Caco-2 (cell line): ENCODE measurements around the gene DLX5. TPM values are rescaled to one million over a fixed set of nuclear protein-coding genes. Genes with fewer than 3 reads are reported as not detected.

Source experiments
- BruUV-seq: library from RNA; stranded (reverse); fragments of 400-500 nt; replicated peaks from 2 replicates; lab custom pipeline; 2021; lab: Mats Ljungman, UMichigan
- CTCF ChIA-PET: fragments of 300-600 bp; sonication (Branson Sonifier 250); formaldehyde crosslinking; loops from one replicate; lab custom pipeline; 2022; ENCODE audit warnings: antibody characterized with exemption; lab: Charles Lee
- POLR2A ChIA-PET: fragments of 300-600 bp; sonication (Branson Sonifier 250); formaldehyde crosslinking; loops from one replicate; lab custom pipeline; 2022; ENCODE audit warnings: antibody characterized with exemption; lab: Charles Lee
- DNase-seq, 2 experiments: peaks; one replicate each; pipeline versions ENCODE4 v3.0.0 to v3.0.0-alpha.2; 2020 to 2022
- H3K27me3 ChIP-seq: replicated peaks from 2 replicates; pipeline ENCODE4 v1.6.0; 2011; ENCODE audit warnings: low read length; ENCODE audit not compliant: control insufficient read depth, insufficient read depth
- H3K36me3 ChIP-seq: 2 replicates; pipeline ENCODE4 v1.5.1; 2011; ENCODE audit warnings: low read length; ENCODE audit not compliant: control insufficient read depth, insufficient read depth
- H3K4me1 ChIP-seq: fragments of 250-450 bp; sonication (Bioruptor Pico); 2 replicates; pipeline ENCODE4 v1.5.1; 2020; ENCODE audit warnings: mild to moderate bottlenecking
- H3K4me3 ChIP-seq: 2 replicates; pipeline ENCODE4 v1.5.1; 2011; ENCODE audit warnings: low read depth, mild to moderate bottlenecking, control low read depth, low read length
- H3K9me3 ChIP-seq: fragments of 250-450 bp; sonication (Bioruptor Pico); 2 replicates; pipeline ENCODE4 v1.5.1; 2020; ENCODE audit warnings: mild to moderate bottlenecking, moderate library complexity
- H3K27ac Mint-ChIP-seq: one replicate; pipeline ENCODE4 v1.8.0; 2022; ENCODE audit warnings: mixed read lengths; ENCODE audit not compliant: unreplicated experiment
- H3K27me3 Mint-ChIP-seq: one replicate; pipeline ENCODE4 v1.8.0; 2022; ENCODE audit warnings: mixed read lengths; ENCODE audit not compliant: insufficient read depth, unreplicated experiment
- H3K36me3 Mint-ChIP-seq: one replicate; pipeline ENCODE4 v1.8.0; 2022; ENCODE audit warnings: mild to moderate bottlenecking, mixed read lengths; ENCODE audit not compliant: insufficient read depth, unreplicated experiment
- H3K4me1 Mint-ChIP-seq: one replicate; pipeline ENCODE4 v1.8.0; 2022; ENCODE audit warnings: low read depth, mixed read lengths; ENCODE audit not compliant: unreplicated experiment
- H3K4me3 Mint-ChIP-seq: one replicate; pipeline ENCODE4 v1.8.0; 2022; ENCODE audit warnings: mild to moderate bottlenecking, moderate library complexity, mixed read lengths; ENCODE audit not compliant: unreplicated experiment
- H3K9me3 Mint-ChIP-seq: one replicate; pipeline ENCODE4 v1.8.0; 2022; ENCODE audit warnings: mixed read lengths; ENCODE audit not compliant: unreplicated experiment
- intact Hi-C: fragments of 100-400 bp; cut with micrococcal nuclease; formaldehyde crosslinking; loops from one replicate; pipeline ENCODE4 v1.10.0; 2022; ENCODE audit not compliant: unreplicated experiment
- total RNA-seq: library from RNA; stranded (reverse); gene quantifications from 2 replicates; pipeline ENCODE4 v1.2.3, GENCODE V29; 2022
- TF ChIP-seq, protein P1 (sequence below), 2 experiments: fragments of 200-600 bp in 1 of 2; IDR thresholded peaks; 1 replicate in 1 of 2; 2 replicates in 1 of 2; pipeline versions ENCODE4 v1.5.1 to v1.8.0; 2011 to 2022; ENCODE audit warnings: antibody characterized with exemption in 1 of 2, control low read depth in 1 of 2, inconsistent platforms in 1 of 2, low read depth in 1 of 2, low read length in 1 of 2, mild to moderate bottlenecking in 1 of 2, moderate library complexity in 1 of 2; ENCODE audit not compliant: insufficient read depth in 1 of 2, severe bottlenecking in 1 of 2, unreplicated experiment in 1 of 2

The DLX5 gene
- total RNA-seq, 1 experiment from 2014 or later = not detected

DNA sequence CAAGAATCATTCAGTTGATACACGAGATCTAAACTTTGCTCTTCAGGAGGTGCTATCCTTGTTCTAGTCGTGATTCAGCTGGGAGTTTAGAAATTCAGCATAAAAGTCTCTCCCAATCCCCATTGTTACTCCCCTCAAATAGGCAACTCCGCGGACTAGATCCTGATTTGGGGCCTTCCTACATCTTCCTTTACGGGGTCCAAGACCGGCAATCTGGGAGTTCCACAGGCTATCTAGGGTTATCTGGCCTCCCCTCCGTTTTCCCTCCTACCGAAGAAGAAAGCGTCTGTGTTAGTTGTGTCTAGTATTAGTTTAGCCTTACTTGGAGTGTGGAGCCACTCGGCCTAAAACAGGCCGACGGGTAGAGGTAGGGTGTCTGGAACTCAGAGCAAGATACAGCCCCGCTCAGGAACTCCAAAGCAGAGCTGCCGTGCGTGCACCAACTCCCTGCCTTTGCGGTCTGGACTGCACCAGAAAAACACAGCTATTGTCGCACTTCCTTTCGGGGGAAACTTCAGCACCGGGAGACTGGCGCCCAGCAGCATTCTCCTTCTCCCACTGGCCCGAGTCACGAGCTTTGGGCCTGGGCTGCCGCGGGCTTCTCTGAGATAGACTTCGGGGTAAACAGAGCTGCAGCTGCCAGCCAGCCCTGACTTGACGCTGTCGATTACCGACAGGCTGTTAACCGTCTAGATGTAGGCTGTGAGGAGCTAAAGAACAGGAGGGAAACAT lies 1.5 kb upstream of the DLX5 start:
- BruUV-seq = no TSS peak
- H3K36me3 Mint-ChIP-seq = no peaks in the 10 kb centered on the region
- no peak overlapping the region for H3K4me3 Mint-ChIP-seq
- no peaks in the 10 kb centered on the region for H3K9me3 Mint-ChIP-seq
- peaks cover 36% of the 10 kb centered on the region for H3K27me3 Mint-ChIP-seq
- Histone ChIP-seq H3K27me3 (no peaks in the 10 kb centered on the region; the same call in 1 of the 2 replicates), H3K4me1 (no peaks in the 10 kb centered on the region; the same call in 1 of the 2 replicates), H3K9me3 (no peaks in the 10 kb centered on the region), H3K4me3 (no peak overlapping the region), H3K36me3 (no peaks in the 10 kb centered on the region)
- ChIA-PET POLR2A (interaction anchor here (1.3 kb wide), 1 partner anchor 20 kb away, joined by 4 read pairs; no protein-coding TSS in a partner anchor), CTCF (no interaction called here)
- DNase-seq = no peak
- H3K4me1 Mint-ChIP-seq = peaks cover 6% of the 10 kb centered on the region
- TF ChIP-seq, protein P1, sequence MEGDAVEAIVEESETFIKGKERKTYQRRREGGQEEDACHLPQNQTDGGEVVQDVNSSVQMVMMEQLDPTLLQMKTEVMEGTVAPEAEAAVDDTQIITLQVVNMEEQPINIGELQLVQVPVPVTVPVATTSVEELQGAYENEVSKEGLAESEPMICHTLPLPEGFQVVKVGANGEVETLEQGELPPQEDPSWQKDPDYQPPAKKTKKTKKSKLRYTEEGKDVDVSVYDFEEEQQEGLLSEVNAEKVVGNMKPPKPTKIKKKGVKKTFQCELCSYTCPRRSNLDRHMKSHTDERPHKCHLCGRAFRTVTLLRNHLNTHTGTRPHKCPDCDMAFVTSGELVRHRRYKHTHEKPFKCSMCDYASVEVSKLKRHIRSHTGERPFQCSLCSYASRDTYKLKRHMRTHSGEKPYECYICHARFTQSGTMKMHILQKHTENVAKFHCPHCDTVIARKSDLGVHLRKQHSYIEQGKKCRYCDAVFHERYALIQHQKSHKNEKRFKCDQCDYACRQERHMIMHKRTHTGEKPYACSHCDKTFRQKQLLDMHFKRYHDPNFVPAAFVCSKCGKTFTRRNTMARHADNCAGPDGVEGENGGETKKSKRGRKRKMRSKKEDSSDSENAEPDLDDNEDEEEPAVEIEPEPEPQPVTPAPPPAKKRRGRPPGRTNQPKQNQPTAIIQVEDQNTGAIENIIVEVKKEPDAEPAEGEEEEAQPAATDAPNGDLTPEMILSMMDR (IDR thresholded peaks at IDR 0.05; ENCODE audit: insufficient read depth in 1 of 2, low read depth in 1 of 2, low read length in 1 of 2, severe bottlenecking in 1 of 2, unreplicated experiment in 1 of 2) = no peak
- intact Hi-C loops = loop anchor here (2.0 to 10.0 kb wide), 2 partner anchors 17 to 321 kb away; partner anchors contain the start of gene SEM1
- no peak overlapping the region for H3K27ac Mint-ChIP-seq

DNA sequence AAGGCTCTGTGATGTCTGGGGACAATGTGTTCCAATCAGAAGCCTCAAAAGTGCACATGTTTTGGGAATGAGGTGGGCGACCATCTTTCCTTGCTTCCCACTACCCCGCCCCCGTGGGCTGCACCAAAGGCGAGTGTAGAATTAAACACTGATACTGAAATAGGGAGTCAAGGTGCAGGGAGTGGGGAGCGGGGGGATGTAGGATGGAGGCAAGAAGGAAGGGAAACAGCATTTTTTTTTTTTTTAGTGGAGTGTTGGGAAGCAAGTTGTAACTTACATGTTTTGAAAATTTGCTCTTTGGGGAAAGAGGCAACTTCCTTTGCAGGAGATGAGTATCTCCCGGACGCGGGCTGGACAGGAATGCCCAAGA lies 484 bp upstream of the DLX5 start:
- POLR2A ChIA-PET = no interaction called here
- DNase-seq = no peak
- TF ChIP-seq, protein P1 (IDR thresholded peaks at IDR 0.05; ENCODE audit: insufficient read depth in 1 of 2, low read depth in 1 of 2, low read length in 1 of 2, severe bottlenecking in 1 of 2, unreplicated experiment in 1 of 2) = no peak
- Mint-ChIP-seq H3K4me3 (peak overlapping the region; percentile 80), H3K36me3 (no peaks in the 10 kb centered on the region), H3K9me3 (no peaks in the 10 kb centered on the region), H3K4me1 (peaks cover 6% of the 10 kb centered on the region), H3K27ac (no peak overlapping the region), H3K27me3 (peaks cover 34% of the 10 kb centered on the region)
- intact Hi-C loops = loop anchor here (2.0 to 10.0 kb wide), 2 partner anchors 16 to 320 kb away; partner anchors contain the start of gene SEM1
- H3K36me3 ChIP-seq = no peaks in the 10 kb centered on the region
- peak overlapping the region; percentile 28; the same call in 1 of the 2 replicates for H3K4me3 ChIP-seq
- no peaks in the 10 kb centered on the region; the same call in 1 of the 2 replicates for H3K4me1 ChIP-seq
- no TSS peak for BruUV-seq
- H3K27me3 ChIP-seq = no peaks in the 10 kb centered on the region; the same call in 1 of the 2 replicates
- CTCF ChIA-PET = interaction anchor here (0.6 kb wide), 1 partner anchor 101 kb away, joined by 4 read pairs; no protein-coding TSS in a partner anchor
- no peaks in the 10 kb centered on the region for H3K9me3 ChIP-seq

- no peaks in the 10 kb centered on the region for H3K36me3 Mint-ChIP-seq
- no peak for DNase-seq
- no peak overlapping the region for H3K4me3 ChIP-seq
- intact Hi-C loops = loop anchor here (10.0 kb wide), 1 partner anchor 318 kb away; the partner anchor contains the start of gene SEM1
- TF ChIP-seq, protein P1 (IDR thresholded peaks at IDR 0.05; ENCODE audit: insufficient read depth in 1 of 2, low read depth in 1 of 2, low read length in 1 of 2, severe bottlenecking in 1 of 2, unreplicated experiment in 1 of 2) = no peak
- no peaks in the 10 kb centered on the region for H3K4me1 Mint-ChIP-seq
- H3K27me3 ChIP-seq = no peaks in the 10 kb centered on the region; the same call in 1 of the 2 replicates
- H3K9me3 ChIP-seq = no peaks in the 10 kb centered on the region
- peak overlapping the region; percentile 80 for H3K4me3 Mint-ChIP-seq
- ChIA-PET POLR2A (no interaction called here), CTCF (no interaction called here)
- H3K27ac Mint-ChIP-seq = no peak overlapping the region
- H3K36me3 ChIP-seq = no peaks in the 10 kb centered on the region
- no TSS peak for BruUV-seq
- peaks cover 33% of the 10 kb centered on the region for H3K27me3 Mint-ChIP-seq
- no peaks in the 10 kb centered on the region for H3K9me3 Mint-ChIP-seq
- no peaks in the 10 kb centered on the region; the same call in 1 of the 2 replicates for H3K4me1 ChIP-seq
Measured at GRCh38 chr7:97022491-97023306, 1.9 kb downstream of the DLX5 start.
